HG03442 (cell line): ENCODE measurements around the gene HS3ST2.
"Not testable (repeated sequence)": the region's sequence is repeated elsewhere in the genome, so short reads cannot be mapped to it uniquely, and the experiment has no call there.

Experiments
- ATAC-seq: cut with Tn5 transposase; IDR thresholded peaks from one replicate; pipeline ENCODE4 v1.9.1; 2021; ENCODE audit warnings: mild to moderate bottlenecking, moderate library complexity; ENCODE audit not compliant: unreplicated experiment

HS3ST2 gene

GRCh38 chr16:22813223-22813947 is 577 bp upstream of the HS3ST2 start:
- no peak for ATAC-seq

GRCh38 chr16:22814711-22815105 is 746 bp downstream of the HS3ST2 start:
- no peak for ATAC-seq

- no peak for ATAC-seq
Measured at GRCh38 chr16:22815863-22816262, 1.9 kb downstream of the HS3ST2 start.

GRCh38 chr16:22816475-22816874 is 2.5 kb downstream of the HS3ST2 start:
- no peak for ATAC-seq

- not testable (repeated sequence) for ATAC-seq
Measured at GRCh38 chr16:22818736-22819135, 4.8 kb downstream of the HS3ST2 start.

- ATAC-seq: no peak
Measured at GRCh38 chr16:22838681-22839080, 24.7 kb downstream of the HS3ST2 start.

- not testable (repeated sequence) for ATAC-seq
Measured at GRCh38 chr16:22842031-22842430, 28.1 kb downstream of the HS3ST2 start.

GRCh38 chr16:22843122-22843521 is 29.2 kb downstream of the HS3ST2 start:
- no peak for ATAC-seq

GRCh38 chr16:22843856-22844255 is 29.9 kb downstream of the HS3ST2 start:
- ATAC-seq: no peak

- ATAC-seq: no peak
Measured at GRCh38 chr16:22844416-22844815, 30.5 kb downstream of the HS3ST2 start.

GRCh38 chr16:22847100-22847499 is 33.1 kb downstream of the HS3ST2 start:
- no peak for ATAC-seq

- ATAC-seq: no peak
Measured at GRCh38 chr16:22847690-22848089, 33.7 kb downstream of the HS3ST2 start.

GRCh38 chr16:22848451-22848850 is 34.5 kb downstream of the HS3ST2 start:
- ATAC-seq: no peak

- no peak for ATAC-seq
Measured at GRCh38 chr16:22849517-22849916, 35.6 kb downstream of the HS3ST2 start.

- ATAC-seq: no peak
Measured at GRCh38 chr16:22855231-22855630, 41.3 kb downstream of the HS3ST2 start.

GRCh38 chr16:22857296-22858025 is 43.5 kb downstream of the HS3ST2 start:
- no peak for ATAC-seq

- ATAC-seq: no peak
Measured at GRCh38 chr16:22859925-22860324, 46.0 kb downstream of the HS3ST2 start.

GRCh38 chr16:22861580-22861979 is 47.6 kb downstream of the HS3ST2 start:
- ATAC-seq: no peak

GRCh38 chr16:22862046-22862445 is 48.1 kb downstream of the HS3ST2 start:
- ATAC-seq: no peak

GRCh38 chr16:22864375-22864774 is 50.4 kb downstream of the HS3ST2 start:
- ATAC-seq: no peak

- no peak for ATAC-seq
Measured at GRCh38 chr16:22868593-22869224, 54.7 kb downstream of the HS3ST2 start.

- ATAC-seq: no peak
Measured at GRCh38 chr16:22871861-22872260, 57.9 kb downstream of the HS3ST2 start.
